ENCODE measurements around the gene ZFYVE28. TPM values are rescaled to one million over a fixed set of nuclear protein-coding genes. Genes with fewer than 3 reads are reported as not detected.
"Not testable (repeated sequence)": the region's sequence is repeated elsewhere in the genome, so short reads cannot be mapped to it uniquely, and the experiment has no call there.

Gene ZFYVE28
- total RNA-seq (2014; rRNA removed; shearing (Covaris generic)) = 7.1 and 10.0 TPM in 2 replicates
- 29.1 and 44.9 TPM in 2 replicates for polyA plus RNA-seq (2014; cell fraction: nucleus; rRNA removed)

DNA sequence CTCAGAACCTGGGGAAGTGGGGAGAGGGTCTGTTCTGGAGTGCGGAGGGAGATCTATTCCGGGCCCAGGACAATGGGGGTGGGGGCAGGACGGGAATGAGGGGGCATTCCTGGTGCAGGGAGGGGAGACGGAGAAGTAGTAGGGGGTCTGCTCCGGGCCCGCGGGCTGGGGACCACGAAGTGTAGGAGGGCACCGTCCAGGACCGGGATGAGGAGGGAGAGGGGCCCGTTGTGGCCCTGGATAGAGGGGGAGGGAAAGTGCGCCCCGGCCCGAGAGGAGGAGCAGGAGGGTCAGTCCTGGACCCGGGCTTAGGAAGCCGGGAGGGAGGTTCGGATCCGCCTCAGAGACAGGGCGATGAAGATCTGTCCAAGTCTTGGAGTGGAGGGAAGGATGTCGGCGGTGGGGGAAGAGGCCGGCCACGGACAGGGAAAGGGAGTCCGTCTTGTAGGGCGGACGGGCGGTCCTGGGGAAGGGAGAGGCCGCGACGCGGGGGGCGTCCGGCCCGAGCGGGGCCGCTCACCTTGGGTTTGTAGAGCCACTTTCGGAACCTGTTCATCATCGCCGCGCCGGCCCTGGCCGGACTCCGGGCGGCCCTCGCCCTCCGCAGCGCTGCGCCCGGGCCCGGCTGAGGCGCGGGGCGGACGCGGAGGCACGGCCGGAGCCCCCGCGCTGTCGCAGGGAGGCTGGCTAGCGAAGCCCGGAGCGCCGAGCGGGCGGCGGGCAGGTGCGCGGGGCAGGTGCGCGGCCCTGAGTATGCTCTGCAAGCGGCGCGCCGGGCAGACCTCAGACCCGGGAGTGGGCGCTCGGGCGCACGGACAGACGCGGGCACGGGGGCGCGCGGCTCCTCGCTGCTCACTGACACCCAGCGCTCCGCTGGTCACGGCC, at the start of gene ZFYVE28:
ZFYVE28 (minus strand) TSS at position 881 of the 885 bp plus-strand sequence; CDS start at position 559, 322 bp downstream.
- DNase-seq (ENCODE audit: extremely low read depth, low read depth) = no peak

DNA sequence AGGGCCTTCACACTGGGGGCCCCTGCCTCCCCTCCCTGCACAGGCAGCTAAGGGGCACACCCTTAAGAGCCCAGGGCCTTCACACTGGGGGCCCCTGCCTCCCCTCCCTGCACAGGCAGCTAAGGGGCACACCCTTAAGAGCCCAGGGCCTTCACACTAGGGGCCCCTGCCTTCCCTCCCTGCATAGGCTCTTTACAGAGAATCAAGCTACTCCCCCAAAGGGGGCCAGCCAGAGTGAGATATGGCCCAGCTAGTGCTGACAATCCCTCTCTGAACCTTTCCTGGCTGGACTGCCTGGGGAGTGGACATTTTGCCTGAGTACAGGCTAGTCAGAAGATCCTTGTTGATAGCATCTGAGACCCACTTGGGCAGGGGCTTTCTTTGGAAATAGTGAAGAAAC, 47.1 kb upstream of the ZFYVE28 start:
- not testable (repeated sequence) for DNase-seq (ENCODE audit: extremely low read depth, low read depth)

DNA sequence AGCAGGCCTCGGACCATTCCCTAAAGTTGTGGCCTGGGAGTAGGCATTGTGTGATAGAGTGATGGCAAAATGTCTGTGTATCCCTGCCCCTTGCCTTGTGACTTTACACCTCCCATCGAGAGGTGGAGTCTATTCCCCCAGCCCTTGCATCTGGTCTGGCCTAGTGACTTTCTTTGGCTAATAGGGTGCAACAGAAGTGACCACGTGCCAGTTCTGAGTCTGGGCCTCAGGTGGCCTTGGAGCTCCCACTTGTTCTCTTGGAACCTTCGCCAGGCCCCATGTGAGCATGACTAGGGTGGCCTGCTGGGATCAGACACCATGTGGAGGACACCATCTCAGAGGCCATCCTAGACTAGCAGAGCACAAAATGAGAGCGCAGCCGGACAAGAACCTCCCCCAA, 46.6 kb upstream of the ZFYVE28 start:
- DNase-seq (ENCODE audit: extremely low read depth, low read depth) = no peak

DNA sequence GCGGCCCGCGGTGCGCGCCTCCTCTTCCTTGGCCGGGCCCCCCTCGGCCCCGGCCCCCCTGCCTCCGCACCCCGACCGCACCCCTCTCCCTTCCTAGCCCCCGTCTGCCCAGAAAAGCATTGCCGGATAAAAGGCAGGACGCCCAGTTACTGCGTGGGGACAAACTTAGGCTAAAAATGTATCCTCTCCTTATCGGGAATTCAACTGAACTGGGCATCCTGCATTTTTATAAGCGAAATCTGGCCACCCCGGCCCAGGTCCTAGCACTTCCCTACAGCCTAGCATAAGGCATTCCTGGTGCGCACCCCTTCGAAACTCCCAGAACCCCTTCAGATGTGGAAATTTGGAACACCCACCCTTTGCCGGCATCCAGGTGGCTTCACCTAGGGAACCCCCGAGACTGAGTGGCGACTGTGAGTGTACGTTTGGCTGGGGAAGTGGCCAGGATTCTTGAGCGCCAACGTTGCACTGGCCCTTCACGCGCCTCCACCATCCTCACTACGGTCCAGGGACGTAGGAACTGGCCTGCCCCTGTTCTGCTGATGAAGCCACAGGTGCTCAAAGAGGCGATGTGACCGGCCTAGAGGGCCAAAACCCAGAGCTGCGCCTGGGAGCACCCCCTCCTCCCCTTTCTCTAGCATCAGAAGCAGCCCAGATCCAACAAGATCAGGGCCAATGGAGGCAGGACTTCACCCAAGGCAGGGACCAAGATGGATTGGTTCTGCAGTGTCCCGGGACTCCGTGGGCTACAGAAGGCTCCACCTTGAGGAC, 44.7 kb upstream of the ZFYVE28 start:
- DNase-seq (ENCODE audit: extremely low read depth, low read depth) = no peak

DNA sequence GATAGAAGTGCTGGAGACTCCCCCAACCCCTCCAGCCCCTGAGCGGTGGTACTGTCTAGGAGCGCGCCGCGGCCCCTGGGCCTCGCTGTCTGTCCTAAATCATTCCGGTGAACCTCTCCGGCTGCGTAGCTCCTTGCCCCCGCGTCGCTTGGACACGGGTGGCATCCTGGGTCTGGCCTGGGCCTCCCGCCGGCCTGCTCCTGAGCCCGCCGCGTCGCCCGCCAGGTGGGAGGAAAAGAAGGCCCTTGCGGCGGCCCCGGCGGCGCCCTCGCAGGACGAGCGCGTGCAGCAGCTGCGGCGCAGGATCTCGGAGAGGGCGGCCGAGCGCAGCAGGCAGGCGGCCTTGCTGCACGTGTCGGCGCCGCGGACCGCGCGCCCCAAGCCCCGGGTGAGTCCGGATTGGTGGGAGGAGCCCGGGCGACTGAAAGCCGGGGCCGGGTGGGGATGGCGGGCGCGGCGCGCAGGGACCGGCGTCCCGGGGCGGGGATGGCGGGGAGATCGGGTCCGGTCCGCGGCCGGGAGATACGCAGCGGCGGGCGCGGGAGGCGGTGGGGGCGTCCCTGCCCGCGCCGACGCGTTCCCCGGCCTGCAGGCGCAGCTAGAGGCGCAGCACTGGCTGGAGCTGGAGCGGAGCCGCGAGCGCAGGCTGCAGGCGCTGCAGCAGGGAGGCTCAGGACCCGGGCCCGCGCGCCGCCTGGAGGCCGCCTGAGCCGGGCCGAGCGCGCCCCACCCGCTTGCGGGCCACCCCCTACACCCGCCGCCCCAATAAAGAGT, 44.0 kb upstream of the ZFYVE28 start:
- DNase-seq (ENCODE audit: extremely low read depth, low read depth) = peak; percentile 43

DNA sequence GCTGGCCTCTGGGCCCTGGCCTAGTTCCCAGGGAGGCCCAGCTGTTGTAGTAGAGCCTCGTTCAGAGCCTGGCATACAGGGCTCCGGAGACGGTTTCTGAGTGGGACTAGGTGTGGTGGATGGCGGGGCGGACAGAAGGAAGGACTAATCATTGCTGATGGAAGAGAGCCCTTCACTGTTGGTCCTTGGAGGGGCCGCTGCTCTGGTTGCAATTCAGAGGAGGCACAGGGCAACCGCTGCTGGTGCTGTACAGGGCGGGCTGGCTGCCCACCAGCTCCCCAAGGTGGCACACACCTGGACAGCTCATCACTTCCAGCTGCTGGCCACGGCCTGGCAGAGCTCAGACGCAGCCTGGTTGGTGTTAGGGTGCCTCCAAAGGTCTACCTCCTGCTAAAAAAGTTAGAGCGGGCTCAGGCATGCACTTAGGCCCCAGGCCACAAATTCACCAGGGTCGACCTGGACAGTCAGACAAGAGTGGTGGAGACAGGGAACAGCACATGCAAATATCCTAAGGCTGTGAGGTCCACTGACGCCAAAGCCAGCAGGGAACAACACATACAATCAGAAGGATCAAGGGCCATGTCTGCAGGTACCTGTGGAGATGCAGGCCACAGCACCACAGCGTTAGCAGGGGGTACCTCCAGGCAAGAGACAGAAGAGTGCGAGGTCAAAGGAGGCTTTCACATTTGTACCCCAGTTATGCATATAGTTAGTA, 43.0 kb upstream of the ZFYVE28 start:
- no peak for DNase-seq (ENCODE audit: extremely low read depth, low read depth)

DNA sequence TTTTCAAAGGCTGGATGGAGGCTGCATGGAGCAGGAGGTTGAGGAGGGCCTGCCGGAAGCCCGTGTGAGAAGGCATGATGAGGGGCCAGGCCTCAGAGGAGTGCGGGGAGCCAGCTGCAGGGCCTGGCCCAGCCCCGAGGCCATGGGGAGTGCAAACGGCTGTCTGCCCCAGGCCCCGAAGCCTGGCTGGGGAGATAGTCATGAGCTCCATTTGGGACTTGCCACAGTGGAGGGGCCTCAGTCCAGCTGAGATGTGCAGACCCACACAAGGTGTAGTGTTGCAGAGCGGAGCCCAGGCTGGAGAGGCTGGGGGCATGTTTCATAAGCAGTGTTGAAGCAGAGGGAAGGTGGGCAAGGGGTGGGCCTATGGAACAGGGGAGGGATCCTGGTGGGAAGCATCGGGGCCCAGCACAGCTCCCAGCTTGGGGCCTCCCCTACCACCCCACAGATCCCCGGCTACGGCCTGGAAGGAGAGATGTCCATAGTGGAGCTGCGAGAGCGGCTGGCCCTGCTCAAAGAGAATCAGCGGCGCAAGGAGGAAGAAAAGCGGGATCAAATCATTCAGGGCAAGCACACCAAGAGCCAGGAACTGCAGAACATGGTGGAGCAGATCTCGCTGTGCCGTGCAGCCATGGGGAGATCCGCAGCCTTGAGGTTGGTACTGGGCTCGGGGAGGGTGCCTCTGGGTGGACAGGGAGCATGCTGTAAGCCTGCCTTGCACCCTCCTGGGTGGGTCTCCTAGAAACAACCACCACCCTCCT, 41.3 kb upstream of the ZFYVE28 start:
- DNase-seq (ENCODE audit: extremely low read depth, low read depth) = no peak

DNA sequence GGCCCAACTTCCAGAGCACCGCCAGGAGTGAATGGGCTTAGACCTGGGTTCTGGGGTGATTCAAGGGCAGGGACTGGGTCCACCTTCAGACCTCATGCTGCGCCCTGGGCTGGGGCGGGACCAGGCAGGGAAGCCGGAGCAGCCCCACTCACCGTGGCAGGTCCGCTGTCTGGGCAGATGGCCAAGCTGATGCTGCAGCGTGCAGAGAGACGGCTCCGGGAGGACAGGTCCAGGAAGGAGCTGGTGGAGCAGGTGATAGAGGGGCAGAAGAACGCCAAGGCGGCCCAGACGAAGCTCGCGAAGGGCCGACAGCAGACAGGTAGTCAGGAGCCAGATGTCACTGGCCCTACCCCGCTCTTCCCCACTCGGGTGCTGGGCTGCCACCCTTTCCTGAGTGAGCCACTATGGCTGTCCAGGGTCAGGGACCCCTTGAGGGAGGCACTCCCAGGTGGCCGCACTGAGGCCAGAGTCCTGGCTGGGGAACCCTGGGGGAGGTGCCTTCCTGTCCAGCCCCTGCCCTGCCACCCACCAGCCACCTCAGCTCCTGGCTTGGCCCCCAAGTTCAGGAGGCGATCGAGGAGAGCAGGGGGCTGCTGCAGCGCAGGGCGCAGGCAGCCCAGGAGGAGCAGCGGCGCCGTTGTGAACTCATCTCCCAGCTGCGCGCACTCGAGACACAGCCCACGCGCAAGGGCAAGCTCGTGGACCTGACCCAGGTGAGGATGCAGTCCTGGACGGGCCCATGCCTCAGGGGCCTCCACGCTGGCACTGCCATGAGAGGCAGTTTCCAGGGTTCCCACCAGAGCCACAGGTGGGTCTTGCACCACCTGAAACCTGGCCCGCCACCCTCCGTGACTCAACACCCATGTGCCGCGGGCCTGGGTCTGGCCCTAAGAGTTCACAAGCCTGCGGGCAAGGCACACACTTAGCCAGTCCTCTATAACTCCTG, 40.4 kb upstream of the ZFYVE28 start:
- DNase-seq (ENCODE audit: extremely low read depth, low read depth) = no peak

DNA sequence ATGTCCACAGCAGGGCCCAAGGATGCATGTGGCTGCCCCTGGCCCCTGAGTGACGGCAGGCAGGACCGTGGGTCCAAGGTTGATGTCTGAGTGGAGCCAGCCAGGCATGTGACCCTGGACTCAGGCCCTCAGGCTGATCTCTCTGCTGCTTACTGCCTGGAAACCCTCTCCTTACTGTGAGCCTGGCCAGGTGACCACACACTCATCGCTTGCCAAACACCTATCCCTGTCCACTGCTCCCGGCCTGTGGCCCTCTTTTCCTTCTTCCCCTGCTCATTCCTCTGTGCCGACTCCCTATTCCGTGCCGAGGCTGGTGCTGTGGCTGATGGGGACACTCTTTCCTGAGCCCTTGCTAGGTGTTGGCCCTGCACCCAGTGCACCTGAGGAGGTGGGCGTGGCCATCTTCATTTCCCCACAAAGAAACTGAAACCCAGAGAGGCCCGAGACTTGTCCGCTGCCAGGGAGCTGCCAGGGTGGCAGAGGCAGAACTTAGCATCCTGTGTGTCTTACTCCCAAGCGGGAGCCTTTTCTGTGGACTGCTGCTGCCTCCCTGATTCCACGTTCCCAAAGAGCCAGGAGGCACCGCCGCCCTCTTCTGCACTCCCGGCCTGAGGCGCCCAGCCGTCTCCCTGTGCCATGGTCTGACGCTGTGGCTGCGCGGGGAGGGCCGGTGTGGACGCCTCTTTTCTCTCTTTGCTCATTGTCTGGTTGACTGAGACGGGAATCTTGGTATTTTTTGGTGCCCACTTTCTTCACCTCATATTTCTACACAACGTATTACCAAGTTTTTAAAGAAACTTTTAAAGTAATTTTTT, 39.2 kb upstream of the ZFYVE28 start:
- DNase-seq (ENCODE audit: extremely low read depth, low read depth) = no peak

DNA sequence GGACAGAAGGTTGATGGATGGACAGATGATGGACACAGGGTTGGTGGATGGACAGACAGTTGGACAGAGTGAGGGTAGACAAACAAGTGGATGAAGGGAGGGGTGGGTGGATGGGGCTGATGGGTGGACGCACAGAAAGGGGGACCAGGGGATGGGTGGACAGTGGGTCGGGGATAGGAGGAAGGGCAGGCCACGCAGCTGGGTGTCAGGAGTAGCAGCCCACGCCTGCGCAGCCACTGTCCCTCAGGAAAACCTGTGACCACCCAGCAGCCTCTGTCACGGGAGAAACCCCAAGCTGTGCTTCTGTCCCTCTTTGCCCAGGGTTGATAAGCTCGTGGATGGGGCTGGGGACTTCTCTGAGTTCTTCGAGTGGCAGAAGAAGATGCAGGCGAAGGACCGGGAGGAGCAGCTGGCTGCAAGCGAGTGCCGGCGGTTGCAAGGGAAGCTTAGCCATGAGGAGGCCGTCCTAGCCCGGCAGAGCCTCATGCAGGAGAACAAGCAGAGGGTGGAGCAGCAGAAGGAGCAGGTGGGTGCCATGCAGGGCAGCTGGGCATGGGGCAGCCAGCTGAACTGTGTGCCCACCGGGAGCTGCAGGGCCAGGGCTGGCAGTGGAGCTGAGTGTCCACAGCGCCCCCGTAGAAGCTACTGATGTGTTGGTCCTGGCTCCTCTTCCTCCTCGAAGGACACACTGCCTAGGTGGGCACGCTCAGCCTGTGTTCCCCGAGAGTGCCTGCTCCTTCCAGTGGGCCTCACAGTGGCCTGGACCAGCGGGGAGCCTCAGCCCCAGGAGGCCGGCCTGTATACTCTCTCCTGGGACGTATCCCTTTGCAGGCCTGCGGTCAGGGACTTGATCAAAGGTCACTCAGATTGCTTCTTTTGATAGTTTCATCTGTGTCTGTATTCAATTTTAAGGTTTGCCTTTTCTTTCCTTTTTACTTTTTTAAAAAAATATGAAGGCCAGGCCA, 33.7 kb upstream of the ZFYVE28 start:
- no peak for DNase-seq (ENCODE audit: extremely low read depth, low read depth)

DNA sequence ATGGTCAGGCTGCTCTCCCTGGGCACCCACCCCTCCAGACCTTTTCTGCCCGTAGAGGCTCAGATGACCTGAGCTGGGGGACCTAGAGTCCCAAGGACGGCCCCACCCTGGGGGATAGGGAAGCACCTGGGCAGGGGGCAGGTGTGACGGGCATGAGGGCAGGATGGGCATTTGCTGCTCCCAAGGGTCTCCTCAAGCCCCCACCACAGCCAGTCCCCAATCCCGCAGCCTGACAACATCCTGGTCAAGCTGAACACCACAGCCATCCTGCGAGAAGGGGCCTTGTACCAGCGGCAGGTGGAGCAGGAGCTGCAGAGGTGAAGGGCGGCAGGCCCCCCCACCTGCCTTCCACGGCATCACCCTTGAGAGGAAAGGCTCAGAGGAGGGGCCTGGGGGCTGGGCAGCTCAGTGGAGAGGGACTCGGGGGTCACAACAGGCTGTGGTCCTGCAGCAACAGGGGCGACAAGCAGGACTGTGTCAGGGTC, 32.6 kb upstream of the ZFYVE28 start:
- DNase-seq (ENCODE audit: extremely low read depth, low read depth) = no peak

DNA sequence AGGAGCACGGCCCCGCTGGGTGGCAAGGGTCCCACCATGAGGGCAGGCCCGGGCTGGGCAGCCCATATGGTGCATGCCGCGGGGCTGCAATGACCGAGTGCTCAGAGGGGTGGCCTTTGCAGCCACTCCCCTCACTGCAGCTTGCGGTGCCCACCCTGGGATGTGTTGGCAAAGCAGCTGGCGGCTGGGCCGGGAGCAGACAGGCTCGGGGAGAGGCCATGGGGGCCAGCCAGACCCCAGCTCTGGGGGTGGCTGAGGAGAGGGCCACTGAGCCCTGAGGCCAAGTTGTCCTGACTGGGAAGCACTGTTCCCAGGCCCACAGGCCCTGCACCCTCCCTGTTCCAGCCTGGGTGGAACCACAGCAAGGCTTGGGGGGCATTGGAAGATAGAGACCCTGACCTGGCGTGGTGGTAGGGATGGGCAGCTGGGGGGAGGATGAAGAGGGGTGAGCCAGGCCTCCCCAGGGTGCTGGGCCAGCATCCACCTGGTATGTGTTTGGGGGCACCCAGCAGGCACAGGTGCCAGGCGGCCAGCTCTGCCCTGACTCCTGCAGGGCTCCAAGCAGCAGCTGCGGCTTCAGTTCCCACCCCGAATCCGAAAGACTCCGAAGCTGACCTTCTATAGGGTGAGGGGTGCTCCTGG, 32.1 kb upstream of the ZFYVE28 start:
- no peak for DNase-seq (ENCODE audit: extremely low read depth, low read depth)

DNA sequence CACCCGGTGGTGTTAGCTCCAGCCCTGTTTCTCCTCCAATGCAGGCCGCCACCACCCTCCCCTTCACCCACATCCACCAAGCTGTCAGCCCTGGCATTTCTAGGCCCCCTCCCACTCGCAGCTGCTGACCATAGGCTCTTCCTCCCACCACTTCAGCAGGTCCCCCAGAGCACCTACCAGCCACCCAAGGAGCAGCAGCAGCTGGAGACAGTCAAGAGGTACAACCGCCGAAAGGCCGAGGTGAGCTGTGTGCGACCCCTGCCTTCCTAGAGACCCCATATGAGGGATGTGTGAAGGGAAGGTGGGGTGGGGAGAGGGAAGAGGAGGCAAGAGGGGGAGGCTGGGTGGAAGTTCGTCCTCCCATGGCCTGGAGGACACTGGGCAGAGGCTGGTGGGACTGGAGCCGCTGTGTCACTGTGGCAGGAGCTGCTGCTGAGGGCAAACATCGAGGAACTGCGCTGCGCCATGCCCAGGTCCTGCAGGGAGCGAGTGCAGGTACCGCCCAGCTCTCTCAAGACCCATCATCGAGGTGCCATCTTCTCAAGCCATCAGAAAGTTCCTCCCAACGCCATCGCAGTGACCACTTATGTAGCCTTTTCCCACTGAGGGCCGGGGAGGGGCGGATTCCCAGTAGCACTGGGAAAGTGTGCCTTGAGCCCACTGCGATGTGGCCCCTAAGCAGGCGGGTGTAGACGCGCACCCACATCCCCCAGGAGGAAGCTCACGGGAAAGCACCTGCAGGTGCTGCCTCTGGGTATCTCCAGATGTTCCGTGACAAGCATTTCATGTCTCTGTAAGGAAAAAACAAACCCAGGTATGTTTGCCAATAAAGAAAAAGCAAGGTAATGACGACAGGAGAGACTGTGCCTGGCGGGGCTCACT, 31.3 kb upstream of the ZFYVE28 start:
- no peak for DNase-seq (ENCODE audit: extremely low read depth, low read depth)

DNA sequence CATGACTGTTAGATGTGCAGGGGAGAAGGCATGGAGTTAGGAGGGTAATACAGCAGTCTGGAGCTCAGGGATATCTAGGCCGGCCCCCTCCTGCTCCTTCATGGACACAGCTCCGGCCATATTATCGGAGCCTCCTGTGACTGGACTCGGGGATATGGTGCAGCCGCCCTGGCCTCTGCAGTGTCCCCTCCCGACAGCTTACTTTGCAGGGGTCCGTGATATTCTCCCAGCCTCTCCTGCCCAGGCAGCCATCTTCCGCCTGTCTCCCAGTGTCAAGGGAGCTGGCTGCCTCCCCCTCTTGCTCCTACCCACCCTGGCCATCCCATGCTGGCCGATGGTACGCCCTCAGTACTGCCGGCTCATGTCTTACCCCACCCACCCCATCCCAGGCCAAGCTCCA, 30.6 kb upstream of the ZFYVE28 start:
- DNase-seq (ENCODE audit: extremely low read depth, low read depth) = no peak

DNA sequence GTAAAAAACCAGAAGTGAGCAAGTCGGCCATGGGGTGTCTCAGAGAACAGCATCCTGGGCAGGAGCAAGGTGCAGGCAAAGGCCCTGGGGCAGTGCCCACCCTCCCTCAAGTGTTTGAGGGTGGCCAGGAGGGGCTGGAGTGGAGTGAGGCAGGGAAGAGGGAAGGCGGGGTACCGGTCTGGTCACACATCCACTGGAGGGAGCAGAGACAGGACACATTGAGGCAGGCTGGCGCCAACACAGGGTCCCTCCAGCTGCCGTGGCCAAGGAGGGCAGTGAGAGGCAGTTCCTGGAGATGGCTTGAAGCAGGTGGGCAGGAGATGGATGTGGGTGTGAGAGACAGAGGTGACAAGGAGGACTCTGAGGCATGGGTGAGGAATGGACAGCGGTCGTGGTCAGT, 30.1 kb upstream of the ZFYVE28 start:
- DNase-seq (ENCODE audit: extremely low read depth, low read depth) = no peak
